Panc1 (cell line): ENCODE results near the gene DYNC1H1.
"Not testable (repeated sequence)": the region's sequence is repeated elsewhere in the genome, so short reads cannot be mapped to it uniquely, and the experiment has no call there.

Source experiments
- CTCF ChIP-seq: fragments of 450-650 bp; IDR thresholded peaks from 2 replicates; pipeline ENCODE4 v1.5.1; 2017; ENCODE audit warnings: mild to moderate bottlenecking
- POLR2AphosphoS5 ChIP-seq: IDR thresholded peaks from 2 replicates; pipeline ENCODE4 v1.6.1; 2012; ENCODE audit warnings: mild to moderate bottlenecking, low read depth, low read length, moderate library complexity
- REST ChIP-seq, 2 experiments: IDR thresholded peaks; 2 replicates each; pipeline ENCODE4 v1.6.1; 2011 to 2012; ENCODE audit warnings: low read depth in 2 of 2, control low read depth in 1 of 2, low read length in 1 of 2, mild to moderate bottlenecking in 1 of 2, moderate library complexity in 1 of 2; ENCODE audit not compliant: insufficient read depth in 1 of 2
- SIN3A ChIP-seq: IDR thresholded peaks from 2 replicates; pipeline ENCODE4 v1.6.1; 2012; ENCODE audit warnings: low read depth, mild to moderate bottlenecking, low read length, moderate library complexity, borderline replicate concordance; ENCODE audit not compliant: insufficient read depth

GRCh38 chr14:102078361-102078791, 114.0 kb downstream of the DYNC1H1 start:
- TF ChIP-seq CTCF; POLR2AphosphoS5; SIN3A; REST (IDR thresholded peaks at IDR 0.05; ENCODE audit: insufficient read depth in 1 of 2, low read depth in 2 of 2, low read length in 1 of 2): not testable (repeated sequence)
